Thyroid gland (tissue), 4 donors: ENCODE data around the gene GTF2B. TPM values are rescaled to one million over a fixed set of nuclear protein-coding genes. Genes with fewer than 3 reads are reported as not detected.

Experiments used
- DNase-seq, 2 donors: peaks; one replicate each; pipeline ENCODE4 v3.0.0-alpha.2; 2019
- H3K27ac ChIP-seq, 3 donors: fragments of 200-600 bp; sonication (generic); 1 replicate in 2 of 3; 2 replicates in 1 of 3; pipeline ENCODE4 v1.5.1; 2016 to 2019; ENCODE audit warnings: mild to moderate bottlenecking in 1 of 3, moderate library complexity in 1 of 3
- H3K27me3 ChIP-seq: fragments of 200-600 bp; sonication (generic); one replicate; pipeline ENCODE4 v1.5.1; 2019
- H3K36me3 ChIP-seq, 2 donors: fragments of 200-600 bp; sonication (generic); one replicate each; pipeline ENCODE4 v1.5.1; 2016 to 2019
- H3K4me1 ChIP-seq, 2 donors: fragments of 200-600 bp; sonication (generic); one replicate each; pipeline ENCODE4 v1.5.1; 2017 to 2019
- H3K4me3 ChIP-seq, 3 donors: fragments of 200-600 bp; sonication (generic); replicated peaks in 1 of 3; 1 replicate in 2 of 3; 2 replicates in 1 of 3; pipeline ENCODE4 v1.5.1; 2016; ENCODE audit warnings: mild to moderate bottlenecking in 1 of 3
- H3K9me3 ChIP-seq: fragments of 200-600 bp; sonication (generic); one replicate; pipeline ENCODE4 v1.5.1; 2017
- POLR2A ChIP-seq, 2 donors: fragments of 450-650 bp; IDR thresholded peaks; one replicate each; pipeline ENCODE4 v1.6.1; 2017; ENCODE audit warnings: antibody characterized with exemption in 2 of 2, mild to moderate bottlenecking in 2 of 2, moderate library complexity in 1 of 2
- WGBS, 2 donors: methylation state at CpG; one replicate each; pipeline ENCODE4 v1.1.5; 2017; 5-methylcytosine and 5-hydroxymethylcytosine counted together
- intact Hi-C: fragments of 100-400 bp; cut with DNase I; formaldehyde crosslinking; loops from one replicate; pipeline ENCODE4 v1.15.1; 2023
- small RNA-seq: library from RNA; depleted of rRNA; stranded (forward); fragments of <200 nt; gene quantifications from one replicate; pipeline ENCODE3, GENCODE V24; 2016
- total RNA-seq, 4 donors: library from RNA; depleted of rRNA; stranded (reverse); fragments of >200 nt; gene quantifications; one replicate each; pipeline ENCODE4 v1.2.3, GENCODE V29; 2016
- TF ChIP-seq, protein P1 (sequence below), 6 experiments: fragments of 200-600 bp in 3 of 6; fragments of 450-650 bp in 3 of 6; sonication (generic) in 3 of 6; IDR thresholded peaks; one replicate each; pipeline ENCODE4 v1.5.1; 2016 to 2019; ENCODE audit warnings: antibody characterized with exemption in 6 of 6, mild to moderate bottlenecking in 2 of 6, inconsistent platforms in 1 of 6, moderate library complexity in 1 of 6

GTF2B gene
- total RNA-seq, 4 donors from 2014 or later = 33.1 to 53.8 (median 39.0) TPM

DNA sequence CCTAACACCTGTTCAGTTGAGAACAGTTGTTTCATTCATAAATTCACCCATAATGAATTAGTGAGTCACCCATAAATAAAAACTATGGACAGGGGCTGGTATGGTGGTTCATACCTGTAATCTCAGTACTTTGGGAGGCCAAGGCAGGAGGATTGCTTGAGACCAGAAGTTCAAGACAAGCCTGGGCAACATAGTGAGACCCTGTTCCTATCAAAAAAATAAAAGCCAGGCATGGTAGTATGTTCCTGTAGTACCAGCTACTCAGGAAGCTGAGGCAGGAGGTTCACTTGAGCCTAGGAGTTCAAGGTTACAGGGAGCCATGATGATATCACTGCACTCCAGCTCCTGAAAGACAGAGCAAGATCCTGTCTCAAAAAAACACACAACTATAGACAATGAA, 79.0 kb downstream of the GTF2B start:
- Histone ChIP-seq H3K27me3 (no peaks in the 10 kb centered on the region), H3K27ac (no peak overlapping the region), H3K36me3 (peaks cover 5 to 6% of the 10 kb centered on the region in 2 donors), H3K4me3 (no peak overlapping the region), H3K4me1 (no peaks in the 10 kb centered on the region), H3K9me3 (no peaks in the 10 kb centered on the region)
- no peak for TF ChIP-seq POLR2A (IDR thresholded peaks at IDR 0.05)
- TF ChIP-seq, protein P1, sequence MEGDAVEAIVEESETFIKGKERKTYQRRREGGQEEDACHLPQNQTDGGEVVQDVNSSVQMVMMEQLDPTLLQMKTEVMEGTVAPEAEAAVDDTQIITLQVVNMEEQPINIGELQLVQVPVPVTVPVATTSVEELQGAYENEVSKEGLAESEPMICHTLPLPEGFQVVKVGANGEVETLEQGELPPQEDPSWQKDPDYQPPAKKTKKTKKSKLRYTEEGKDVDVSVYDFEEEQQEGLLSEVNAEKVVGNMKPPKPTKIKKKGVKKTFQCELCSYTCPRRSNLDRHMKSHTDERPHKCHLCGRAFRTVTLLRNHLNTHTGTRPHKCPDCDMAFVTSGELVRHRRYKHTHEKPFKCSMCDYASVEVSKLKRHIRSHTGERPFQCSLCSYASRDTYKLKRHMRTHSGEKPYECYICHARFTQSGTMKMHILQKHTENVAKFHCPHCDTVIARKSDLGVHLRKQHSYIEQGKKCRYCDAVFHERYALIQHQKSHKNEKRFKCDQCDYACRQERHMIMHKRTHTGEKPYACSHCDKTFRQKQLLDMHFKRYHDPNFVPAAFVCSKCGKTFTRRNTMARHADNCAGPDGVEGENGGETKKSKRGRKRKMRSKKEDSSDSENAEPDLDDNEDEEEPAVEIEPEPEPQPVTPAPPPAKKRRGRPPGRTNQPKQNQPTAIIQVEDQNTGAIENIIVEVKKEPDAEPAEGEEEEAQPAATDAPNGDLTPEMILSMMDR (IDR thresholded peaks at IDR 0.05) = no peak
- intact Hi-C loops = no loop called here
- DNase-seq = no peak

DNA sequence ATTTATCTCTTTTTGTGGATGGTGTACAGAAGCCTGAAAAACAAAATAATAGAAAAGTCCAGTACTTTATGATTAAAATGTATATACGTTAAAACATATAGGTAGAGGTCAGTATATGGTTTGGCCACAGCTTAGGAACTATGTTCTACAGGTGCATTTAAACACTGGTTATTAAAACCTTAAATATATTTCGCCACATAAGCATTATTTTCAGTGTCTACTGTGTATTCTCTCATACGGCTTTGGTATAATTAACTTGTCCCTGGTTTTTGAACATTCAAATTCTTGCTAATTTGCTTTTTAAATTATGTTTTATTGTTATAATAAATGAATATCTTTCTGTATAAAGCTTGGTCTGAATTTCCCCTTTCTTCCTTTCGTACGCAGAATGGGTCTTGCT, 87.9 kb downstream of the GTF2B start:
- WGBS, 2 donors = 97 to 98% methylated on average over 5 of the region's 5 CpGs
- no peak for TF ChIP-seq POLR2A (IDR thresholded peaks at IDR 0.05)
- TF ChIP-seq, protein P1 (IDR thresholded peaks at IDR 0.05) = no peak
- H3K27ac ChIP-seq = no peak overlapping the region
- intact Hi-C loops = no loop called here
- no peaks in the 10 kb centered on the region for H3K27me3 ChIP-seq
- peaks cover 11 to 13% of the 10 kb centered on the region in 2 donors for H3K36me3 ChIP-seq
- no peak for DNase-seq
- no peaks in the 10 kb centered on the region for H3K9me3 ChIP-seq
- H3K4me3 ChIP-seq = no peak overlapping the region
- H3K4me1 ChIP-seq = no peaks in the 10 kb centered on the region

DNA sequence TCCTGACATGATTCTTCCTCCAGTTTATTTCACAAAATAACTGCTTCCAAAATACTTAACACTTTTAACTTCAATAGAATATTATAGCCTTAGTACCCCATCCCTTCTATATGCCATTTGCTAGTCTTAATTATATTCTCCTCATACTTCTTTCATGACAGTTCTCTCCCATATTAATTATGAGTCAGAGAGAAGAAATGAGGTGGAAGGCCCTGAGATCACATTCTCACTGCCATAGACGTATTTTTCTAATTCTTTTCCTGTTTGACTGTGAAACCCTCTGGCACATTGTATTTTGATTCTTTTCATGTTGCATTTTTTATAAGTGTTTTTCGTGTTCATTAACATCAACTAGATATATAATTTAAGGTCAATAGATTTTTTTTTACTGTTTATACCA, 88.4 kb downstream of the GTF2B start:
- Histone ChIP-seq H3K4me1 (no peaks in the 10 kb centered on the region), H3K4me3 (no peak overlapping the region), H3K36me3 (peaks cover 11 to 13% of the 10 kb centered on the region in 2 donors), H3K27ac (no peak overlapping the region), H3K9me3 (no peaks in the 10 kb centered on the region), H3K27me3 (no peaks in the 10 kb centered on the region)
- TF ChIP-seq POLR2A (IDR thresholded peaks at IDR 0.05) = no peak
- TF ChIP-seq, protein P1 (IDR thresholded peaks at IDR 0.05) = no peak
- intact Hi-C loops = no loop called here
- WGBS, 2 donors = 94% methylated on average over 2 of the region's 2 CpGs
- DNase-seq = no peak

Small RNAs within 50 kb of the gene (small RNA-seq; reads per million reads assigned to genes)
- gene RNU6-125P = not detected

Other genes with a start within 250 kb of the GTF2B start
- 10 to 100 TPM; 47.5 to 89.9 (median 55.5) TPM for gene PKN2, start 207.3 kb downstream of the GTF2B start, total RNA-seq
- 10 to 100 TPM; 28.1 to 39.2 (median 29.5) TPM for gene KYAT3, start 101.1 kb upstream of the GTF2B start, total RNA-seq
- gene RBMXL1, start 101.1 kb upstream of the GTF2B start, total RNA-seq = 10 to 100 TPM; 13.3 to 22.8 (median 14.4) TPM
- 10 to 100 TPM; 16.0 to 32.6 (median 21.2) TPM for gene GBP3, start 131.3 kb upstream of the GTF2B start, total RNA-seq
- 10 to 100 TPM; 15.0 to 54.3 (median 22.9) TPM for gene GBP1, start 173.6 kb upstream of the GTF2B start, total RNA-seq
- gene GBP2, start 234.5 kb upstream of the GTF2B start, total RNA-seq = 10 to 100 TPM; 11.0 to 44.3 (median 17.2) TPM